Left ventricle myocardium inferior (tissue), 1 donor: ENCODE data around the gene CFAP61. TPM values are rescaled to one million over a fixed set of nuclear protein-coding genes. Genes with fewer than 3 reads are reported as not detected.

Experiments used
- DNase-seq: peaks from one replicate; pipeline ENCODE4 v3.0.0-alpha.2; 2020
- H3K27ac ChIP-seq: fragments of 200-600 bp; replicated peaks from 2 replicates; pipeline ENCODE4 v1.8.0; 2021
- H3K27me3 ChIP-seq: fragments of 200-600 bp; 2 replicates; pipeline ENCODE4 v1.8.0; 2021; ENCODE audit warnings: low read depth
- H3K36me3 ChIP-seq: fragments of 200-600 bp; 2 replicates; pipeline ENCODE4 v1.8.0; 2021
- H3K4me1 ChIP-seq: fragments of 200-600 bp; 2 replicates; pipeline ENCODE4 v1.8.0; 2021
- H3K4me3 ChIP-seq: fragments of 200-600 bp; 2 replicates; pipeline ENCODE4 v1.8.0; 2021; ENCODE audit warnings: mild to moderate bottlenecking, moderate library complexity
- H3K9me3 ChIP-seq: fragments of 200-600 bp; replicated peaks from 2 replicates; pipeline ENCODE4 v1.8.0; 2021
- intact Hi-C: fragments of 100-400 bp; cut with micrococcal nuclease; formaldehyde crosslinking; loops from one replicate; pipeline ENCODE4 v1.11.0; 2022
- total RNA-seq: library from RNA; stranded (reverse); fragmentation: NEBNext Ultra II Directional; extraction: Animal tissue kit (Norgen Biotek cat#: 25700); gene quantifications from one replicate; pipeline ENCODE4 v1.2.1, GENCODE V29; 2021
- TF ChIP-seq, protein P1 (sequence below): fragments of 200-600 bp; IDR thresholded peaks from 2 replicates; pipeline ENCODE4 v1.8.0; 2021; ENCODE audit warnings: antibody characterized with exemption, mild to moderate bottlenecking, borderline replicate concordance
- donor health status: DM: no; HTN: yes; CAD: no; lungs with severe emphysema.

CFAP61 gene
- total RNA-seq, 1 donor from 2014 or later, result 54.8 TPM

DNA sequence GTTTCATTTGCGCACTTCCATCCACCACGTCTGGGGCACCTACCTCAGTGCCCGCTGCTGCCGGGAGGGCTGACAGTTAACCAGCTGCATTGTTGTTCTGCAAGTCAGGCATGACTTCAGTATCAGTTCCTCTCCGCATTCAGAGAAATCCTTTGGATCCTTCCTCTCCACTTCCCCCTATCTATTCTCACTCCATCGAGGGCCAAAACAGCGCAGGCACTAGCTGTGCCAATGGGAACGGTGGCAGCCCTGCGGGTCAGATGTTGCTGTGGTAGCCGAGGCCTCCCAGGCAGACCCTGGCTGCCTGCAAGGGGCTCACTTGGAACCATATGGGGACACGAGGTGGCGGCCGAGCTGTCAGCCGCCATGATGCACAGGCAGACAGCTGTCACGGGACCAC lies 251.4 kb downstream of the CFAP61 start:
- Histone ChIP-seq H3K27ac (peak overlapping the region; percentile 79), H3K4me3 (peak overlapping the region; percentile 50)
- DNase-seq, result peak; percentile 48

DNA sequence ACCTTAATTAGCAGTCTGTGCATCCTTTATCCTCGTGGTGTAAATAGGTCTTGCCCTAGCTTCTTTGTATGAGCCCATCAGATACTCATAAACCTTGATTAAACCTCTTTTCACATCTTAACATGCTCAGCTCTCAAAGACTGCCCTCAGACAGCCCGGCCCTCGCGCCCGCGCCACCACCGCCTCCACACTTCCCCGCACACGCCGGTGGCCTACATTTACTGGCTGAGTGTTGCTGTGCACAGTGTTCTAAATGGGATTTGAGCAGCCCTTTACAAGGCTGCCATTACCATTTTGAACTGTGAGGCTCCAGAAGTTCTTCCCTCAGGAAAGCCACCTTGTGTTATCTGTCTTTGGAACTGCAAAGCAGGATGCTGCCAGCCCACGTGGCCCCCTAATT lies 252.6 kb downstream of the CFAP61 start:
- H3K27me3 ChIP-seq, result no peaks in the 10 kb centered on the region
- H3K36me3 ChIP-seq, result no peaks in the 10 kb centered on the region
- no peaks in the 10 kb centered on the region for H3K4me1 ChIP-seq
- DNase-seq, result no peak
- H3K27ac ChIP-seq, result no peak overlapping the region
- no peak overlapping the region for H3K4me3 ChIP-seq
- H3K9me3 ChIP-seq, result no peaks in the 10 kb centered on the region
- intact Hi-C loops, result no loop called here
- TF ChIP-seq, protein P1, sequence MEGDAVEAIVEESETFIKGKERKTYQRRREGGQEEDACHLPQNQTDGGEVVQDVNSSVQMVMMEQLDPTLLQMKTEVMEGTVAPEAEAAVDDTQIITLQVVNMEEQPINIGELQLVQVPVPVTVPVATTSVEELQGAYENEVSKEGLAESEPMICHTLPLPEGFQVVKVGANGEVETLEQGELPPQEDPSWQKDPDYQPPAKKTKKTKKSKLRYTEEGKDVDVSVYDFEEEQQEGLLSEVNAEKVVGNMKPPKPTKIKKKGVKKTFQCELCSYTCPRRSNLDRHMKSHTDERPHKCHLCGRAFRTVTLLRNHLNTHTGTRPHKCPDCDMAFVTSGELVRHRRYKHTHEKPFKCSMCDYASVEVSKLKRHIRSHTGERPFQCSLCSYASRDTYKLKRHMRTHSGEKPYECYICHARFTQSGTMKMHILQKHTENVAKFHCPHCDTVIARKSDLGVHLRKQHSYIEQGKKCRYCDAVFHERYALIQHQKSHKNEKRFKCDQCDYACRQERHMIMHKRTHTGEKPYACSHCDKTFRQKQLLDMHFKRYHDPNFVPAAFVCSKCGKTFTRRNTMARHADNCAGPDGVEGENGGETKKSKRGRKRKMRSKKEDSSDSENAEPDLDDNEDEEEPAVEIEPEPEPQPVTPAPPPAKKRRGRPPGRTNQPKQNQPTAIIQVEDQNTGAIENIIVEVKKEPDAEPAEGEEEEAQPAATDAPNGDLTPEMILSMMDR, result no peak

More for the DNA sequence above, 251.4 kb downstream of the CFAP61 start:
- TF ChIP-seq, protein P1, result no peak
- H3K9me3 ChIP-seq, result no peaks in the 10 kb centered on the region
- no peaks in the 10 kb centered on the region for H3K27me3 ChIP-seq
- intact Hi-C loops, result no loop called here
- no peaks in the 10 kb centered on the region for H3K36me3 ChIP-seq
- H3K4me1 ChIP-seq, result no peaks in the 10 kb centered on the region

DNA sequence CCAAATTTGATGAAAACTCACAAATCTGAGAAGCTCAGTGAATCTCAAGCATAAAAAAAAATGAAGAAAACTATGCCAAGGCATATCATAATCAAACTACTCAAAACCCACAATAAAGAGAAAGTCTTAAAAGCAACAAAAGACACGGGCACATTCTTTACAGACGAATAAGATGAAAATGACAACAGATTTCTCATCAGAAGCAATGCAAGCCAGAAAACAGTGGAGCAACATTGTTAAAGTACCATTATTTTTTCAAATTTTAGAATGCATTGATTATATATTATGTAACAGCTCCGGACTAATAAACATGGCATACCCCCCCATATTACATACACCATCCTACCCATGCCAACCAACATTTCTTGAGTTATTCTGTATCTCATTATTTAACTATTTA lies 260.2 kb downstream of the CFAP61 start:
- no peak overlapping the region for H3K27ac ChIP-seq
- no peak for DNase-seq
- H3K9me3 ChIP-seq, result no peaks in the 10 kb centered on the region
- no peaks in the 10 kb centered on the region for H3K27me3 ChIP-seq
- H3K4me1 ChIP-seq, result peaks cover 7% of the 10 kb centered on the region
- TF ChIP-seq, protein P1, result no peak
- no peaks in the 10 kb centered on the region for H3K36me3 ChIP-seq
- intact Hi-C loops, result no loop called here
- no peak overlapping the region for H3K4me3 ChIP-seq

DNA sequence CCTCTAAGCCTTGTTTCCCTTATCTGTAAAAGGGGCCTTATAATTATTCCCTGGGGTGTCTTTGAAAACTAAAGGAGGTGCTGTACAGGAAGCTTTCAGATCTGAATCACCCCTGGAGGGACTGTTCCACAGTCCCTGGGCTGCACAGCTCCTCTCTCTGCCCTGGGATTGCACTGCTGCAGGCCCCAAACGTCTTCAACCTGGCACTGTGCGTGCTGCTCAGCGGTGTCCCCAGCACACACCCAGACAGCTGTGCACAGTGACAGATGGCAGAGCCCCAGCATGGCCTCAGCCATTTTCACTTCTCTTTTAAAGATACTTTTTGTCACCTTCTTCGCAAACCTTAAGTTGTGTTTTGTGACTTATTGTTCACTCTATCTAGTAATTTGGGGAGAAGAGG lies 264.9 kb downstream of the CFAP61 start:
- Histone ChIP-seq H3K27me3 (no peaks in the 10 kb centered on the region), H3K4me3 (no peak overlapping the region), H3K4me1 (peaks cover 11% of the 10 kb centered on the region), H3K9me3 (peaks cover 9% of the 10 kb centered on the region), H3K27ac (peak overlapping the region; percentile 36), H3K36me3 (no peaks in the 10 kb centered on the region)
- TF ChIP-seq, protein P1, result no peak
- intact Hi-C loops, result no loop called here
- DNase-seq, result no peak

DNA sequence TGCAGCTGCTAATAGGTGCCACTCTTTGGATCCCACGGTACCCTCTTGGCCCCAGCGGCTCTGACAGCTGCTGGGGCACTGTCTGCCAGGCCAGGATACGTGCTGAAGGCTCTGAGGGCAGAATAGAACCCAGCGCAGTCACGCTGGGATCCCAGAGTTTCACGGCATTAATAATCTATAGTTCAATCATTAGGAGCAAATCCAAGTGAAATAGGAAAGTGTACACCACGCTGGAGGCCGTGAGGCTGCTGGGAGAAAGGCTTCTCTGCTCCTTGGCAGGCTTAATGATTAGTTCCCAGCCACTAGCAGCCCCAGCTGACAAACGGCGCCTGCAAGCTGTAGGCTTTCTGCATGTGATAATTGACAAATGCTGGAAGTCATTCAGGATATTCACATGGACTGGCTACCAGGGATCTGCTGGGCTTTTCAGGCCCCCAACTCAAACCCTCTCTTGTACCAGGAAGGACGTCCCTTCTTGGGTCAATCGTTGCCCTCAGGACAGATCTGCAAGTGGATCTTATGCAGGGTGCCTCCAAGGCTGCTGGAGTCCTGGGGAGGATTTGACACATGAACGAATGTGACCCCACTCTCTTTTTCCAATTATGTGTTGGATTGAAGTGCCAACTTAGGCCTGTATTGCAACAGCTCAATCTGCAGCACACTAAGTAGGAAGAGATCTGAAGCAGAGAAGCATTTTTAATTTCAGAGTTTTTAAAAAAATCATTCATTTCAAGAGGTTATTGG lies 265.5 kb downstream of the CFAP61 start:
- DNase-seq, result no peak
- Histone ChIP-seq H3K27me3 (no peaks in the 10 kb centered on the region), H3K36me3 (no peaks in the 10 kb centered on the region), H3K9me3 (peaks cover 9% of the 10 kb centered on the region), H3K27ac (peak overlapping the region; percentile 36), H3K4me1 (peaks cover 11% of the 10 kb centered on the region), H3K4me3 (no peak overlapping the region)
- intact Hi-C loops, result no loop called here
- TF ChIP-seq, protein P1, result no peak
